ENCODE data around the gene JUND. TPM values are rescaled to one million over a fixed set of nuclear protein-coding genes. Genes with fewer than 3 reads are reported as not detected.

The JUND gene
- total and polyA plus RNA-seq, 4 donors: 12.8 to 103 (median 41.8) TPM

DNA sequence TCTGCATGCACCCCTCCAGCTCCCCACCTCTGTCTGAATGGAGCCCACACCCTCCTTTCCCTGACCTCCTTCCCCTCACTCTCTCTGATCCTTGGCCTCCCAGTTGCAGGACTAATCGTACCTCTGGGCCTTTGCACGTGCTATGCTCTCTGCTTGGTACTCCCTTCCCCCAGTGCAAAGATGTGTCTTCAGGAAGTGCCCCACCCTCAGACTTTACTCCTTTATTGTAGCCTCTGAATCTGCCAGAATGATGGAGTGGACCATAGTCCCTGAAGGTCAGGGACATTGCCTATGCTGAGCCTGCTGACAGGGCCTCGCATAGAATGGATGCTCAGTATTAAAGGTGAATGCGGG, 1.3 kb upstream of the JUND start:
- Histone ChIP-seq H3K4me1 (ENCODE audit: control insufficient read depth in 4 of 4, insufficient read depth in 4 of 4, low read length in 3 of 4) (peaks cover 5 to 28% (median 19%) of the 10 kb centered on the region in 4 donors), H3K36me3 (ENCODE audit: control insufficient read depth in 4 of 4, insufficient read depth in 3 of 4, low read depth in 1 of 4, low read length in 3 of 4) (peaks cover 0 to 4% (median 1%) of the 10 kb centered on the region in 4 donors), H3K27ac (ENCODE audit: low read depth in 1 of 2, low read length in 2 of 2) (peak overlapping the region; percentile 92 to 93), H3K4me3 (ENCODE audit: low read depth in 1 of 3, low read length in 3 of 3) (peak overlapping the region in 1 of 3 donors; percentile 8), H3K27me3 (ENCODE audit: control insufficient read depth in 4 of 4, insufficient read depth in 4 of 4, low read length in 3 of 4) (no peaks in the 10 kb centered on the region), H3K9me3 (ENCODE audit: control insufficient read depth in 4 of 4, low read length in 3 of 4) (no peaks in the 10 kb centered on the region), H3K9ac (ENCODE audit: low read depth in 1 of 2, low read length in 2 of 2) (peak overlapping the region; percentile 39 to 88)
- TF ChIP-seq HNF4A (conservative IDR thresholded peaks at IDR 0.05): peak in 1 of 2 donors; percentile 19
- TF ChIP-seq HNF4G (IDR thresholded peaks at IDR 0.05): no peak
- DNase-seq (ENCODE audit: low spot score): no peak
- 57% methylated on average over 4 of the region's 4 CpGs for WGBS

DNA sequence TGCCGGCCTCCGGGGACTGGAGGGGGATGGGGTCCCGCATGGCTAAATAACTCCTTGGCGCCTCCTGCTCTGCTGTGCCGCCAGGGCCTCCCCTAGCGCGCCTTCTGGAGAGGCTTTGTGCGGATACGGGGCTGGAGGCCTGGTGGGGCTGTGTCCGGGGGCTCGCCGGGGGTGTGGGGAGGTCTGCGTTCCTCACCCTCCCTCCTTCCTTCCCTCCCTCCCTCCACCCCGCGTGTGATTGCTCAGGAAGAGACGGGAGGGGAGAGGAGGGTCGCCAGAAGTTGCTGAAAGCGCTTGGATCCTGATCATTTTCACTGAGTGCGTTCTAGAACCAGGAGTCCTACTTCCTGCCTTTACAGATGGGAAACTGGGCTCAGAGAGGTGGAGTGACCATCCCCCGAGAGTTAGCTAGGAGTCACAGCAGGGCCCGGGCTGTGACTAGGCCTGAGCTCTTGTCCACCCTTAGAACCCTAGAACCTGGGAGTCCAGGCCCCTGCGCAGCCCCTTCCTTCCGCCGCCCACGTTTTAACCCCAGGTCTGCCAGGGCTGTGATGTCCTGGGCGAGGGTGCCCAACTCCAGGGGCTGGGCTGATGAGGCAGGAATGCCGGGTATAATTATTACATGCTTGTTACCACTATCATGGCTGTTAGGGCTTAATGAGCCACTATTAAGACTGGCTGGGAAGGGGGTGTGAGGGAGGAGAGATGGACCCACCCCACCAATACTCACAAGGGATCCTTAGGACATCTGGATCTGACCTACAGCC, 782 bp upstream of the JUND start:
- peak overlapping the region; percentile 7 to 33 (median 8) for H3K4me3 ChIP-seq (ENCODE audit: low read depth in 1 of 3, low read length in 3 of 3)
- TF ChIP-seq HNF4G (IDR thresholded peaks at IDR 0.05) (no peak), SP1 (IDR thresholded peaks at IDR 0.05) (peak; percentile 4), NR2F2 (IDR thresholded peaks at IDR 0.05) (peak; percentile 7), HNF4A (conservative IDR thresholded peaks at IDR 0.05) (no peak), YY1 (IDR thresholded peaks at IDR 0.05) (peak; percentile 50), EGR1 (IDR thresholded peaks at IDR 0.05; ENCODE audit: low read depth in 2 of 2) (peak; percentile 11 to 43), GABPA (IDR thresholded peaks at IDR 0.05 in 1 of 2, conservative IDR thresholded peaks at IDR 0.05 in 1 of 2) (no peak), TAF1 (conservative IDR thresholded peaks at IDR 0.05) (no peak), RAD21 (IDR thresholded peaks at IDR 0.05) (peak; percentile 24 to 52)
- TF ChIP-seq, protein P1, sequence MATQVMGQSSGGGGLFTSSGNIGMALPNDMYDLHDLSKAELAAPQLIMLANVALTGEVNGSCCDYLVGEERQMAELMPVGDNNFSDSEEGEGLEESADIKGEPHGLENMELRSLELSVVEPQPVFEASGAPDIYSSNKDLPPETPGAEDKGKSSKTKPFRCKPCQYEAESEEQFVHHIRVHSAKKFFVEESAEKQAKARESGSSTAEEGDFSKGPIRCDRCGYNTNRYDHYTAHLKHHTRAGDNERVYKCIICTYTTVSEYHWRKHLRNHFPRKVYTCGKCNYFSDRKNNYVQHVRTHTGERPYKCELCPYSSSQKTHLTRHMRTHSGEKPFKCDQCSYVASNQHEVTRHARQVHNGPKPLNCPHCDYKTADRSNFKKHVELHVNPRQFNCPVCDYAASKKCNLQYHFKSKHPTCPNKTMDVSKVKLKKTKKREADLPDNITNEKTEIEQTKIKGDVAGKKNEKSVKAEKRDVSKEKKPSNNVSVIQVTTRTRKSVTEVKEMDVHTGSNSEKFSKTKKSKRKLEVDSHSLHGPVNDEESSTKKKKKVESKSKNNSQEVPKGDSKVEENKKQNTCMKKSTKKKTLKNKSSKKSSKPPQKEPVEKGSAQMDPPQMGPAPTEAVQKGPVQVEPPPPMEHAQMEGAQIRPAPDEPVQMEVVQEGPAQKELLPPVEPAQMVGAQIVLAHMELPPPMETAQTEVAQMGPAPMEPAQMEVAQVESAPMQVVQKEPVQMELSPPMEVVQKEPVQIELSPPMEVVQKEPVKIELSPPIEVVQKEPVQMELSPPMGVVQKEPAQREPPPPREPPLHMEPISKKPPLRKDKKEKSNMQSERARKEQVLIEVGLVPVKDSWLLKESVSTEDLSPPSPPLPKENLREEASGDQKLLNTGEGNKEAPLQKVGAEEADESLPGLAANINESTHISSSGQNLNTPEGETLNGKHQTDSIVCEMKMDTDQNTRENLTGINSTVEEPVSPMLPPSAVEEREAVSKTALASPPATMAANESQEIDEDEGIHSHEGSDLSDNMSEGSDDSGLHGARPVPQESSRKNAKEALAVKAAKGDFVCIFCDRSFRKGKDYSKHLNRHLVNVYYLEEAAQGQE (IDR thresholded peaks at IDR 0.05): peak; percentile 69
- H3K4me1 ChIP-seq (ENCODE audit: control insufficient read depth in 4 of 4, insufficient read depth in 4 of 4, low read length in 3 of 4): peaks cover 5 to 29% (median 21%) of the 10 kb centered on the region in 4 donors
- H3K36me3 ChIP-seq (ENCODE audit: control insufficient read depth in 4 of 4, insufficient read depth in 3 of 4, low read depth in 1 of 4, low read length in 3 of 4): peaks cover 0 to 4% (median 1%) of the 10 kb centered on the region in 4 donors
- peak overlapping the region; percentile 39 to 88 for H3K9ac ChIP-seq (ENCODE audit: low read depth in 1 of 2, low read length in 2 of 2)
- H3K9me3 ChIP-seq (ENCODE audit: control insufficient read depth in 4 of 4, low read length in 3 of 4): no peaks in the 10 kb centered on the region
- DNase-seq (ENCODE audit: low spot score): no peak
- 6% methylated on average over 27 of the region's 27 CpGs for WGBS
- H3K27me3 ChIP-seq (ENCODE audit: control insufficient read depth in 4 of 4, insufficient read depth in 4 of 4, low read length in 3 of 4): no peaks in the 10 kb centered on the region
- peak overlapping the region; percentile 92 to 93 for H3K27ac ChIP-seq (ENCODE audit: low read depth in 1 of 2, low read length in 2 of 2)

DNA sequence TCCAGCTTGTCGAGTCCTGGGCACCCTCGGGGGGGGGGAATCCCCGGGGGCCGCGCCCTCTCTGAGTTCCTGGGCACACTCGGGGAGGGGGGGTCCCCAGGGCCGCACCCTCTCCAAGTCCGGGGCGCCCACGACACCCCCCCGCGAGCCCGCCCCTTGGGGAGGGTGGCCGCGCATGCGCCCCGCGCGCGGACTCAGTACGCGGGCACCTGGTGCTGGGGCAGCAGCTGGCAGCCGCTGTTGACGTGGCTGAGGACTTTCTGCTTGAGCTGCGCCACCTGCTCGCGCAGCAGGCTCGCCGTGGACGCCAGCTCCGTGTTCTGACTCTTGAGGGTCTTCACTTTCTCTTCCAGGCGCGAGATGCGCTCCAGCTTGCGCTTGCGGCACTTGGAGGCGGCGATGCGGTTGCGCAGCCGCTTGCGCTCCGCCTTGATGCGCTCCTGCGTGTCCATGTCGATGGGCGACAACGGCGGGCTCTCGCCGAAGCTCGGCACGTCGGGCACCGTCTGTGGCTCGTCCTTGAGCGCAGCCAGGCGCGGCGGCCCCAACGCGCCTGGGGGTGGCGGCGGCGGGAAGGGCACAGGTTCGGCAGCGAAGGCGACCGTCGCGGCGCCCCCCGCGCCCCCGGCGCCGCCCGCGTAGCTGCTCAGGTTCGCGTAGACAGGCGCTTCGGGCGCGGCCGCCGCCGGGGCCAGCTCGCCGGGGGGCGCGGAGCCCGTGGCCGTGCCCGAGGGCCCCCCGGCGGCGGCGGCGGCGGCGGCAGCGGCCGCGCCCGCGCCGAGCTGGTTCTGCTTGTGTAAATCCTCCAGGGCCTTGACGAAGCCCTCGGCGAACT, 958 bp downstream of the JUND start:
- Histone ChIP-seq H3K36me3 (ENCODE audit: control insufficient read depth in 4 of 4, insufficient read depth in 3 of 4, low read depth in 1 of 4, low read length in 3 of 4) (peaks cover 0 to 4% (median 1%) of the 10 kb centered on the region in 4 donors), H3K4me1 (ENCODE audit: control insufficient read depth in 4 of 4, insufficient read depth in 4 of 4, low read length in 3 of 4) (peaks cover 7 to 38% (median 29%) of the 10 kb centered on the region in 4 donors), H3K9ac (ENCODE audit: low read depth in 1 of 2, low read length in 2 of 2) (peak overlapping the region; percentile 97 to 100), H3K9me3 (ENCODE audit: control insufficient read depth in 4 of 4, low read length in 3 of 4) (no peaks in the 10 kb centered on the region), H3K4me3 (ENCODE audit: low read depth in 1 of 3, low read length in 3 of 3) (peak overlapping the region; percentile 84 to 100 (median 90)), H3K27ac (ENCODE audit: low read depth in 1 of 2, low read length in 2 of 2) (peak overlapping the region; percentile 100), H3K27me3 (ENCODE audit: control insufficient read depth in 4 of 4, insufficient read depth in 4 of 4, low read length in 3 of 4) (no peaks in the 10 kb centered on the region)
- peak; percentile 83 for DNase-seq (ENCODE audit: low spot score)
- WGBS: under 1% methylated on average over 111 of the region's 111 CpGs
- TF ChIP-seq RXRA (IDR thresholded peaks at IDR 0.05): no peak
- no peak for TF ChIP-seq SP1 (IDR thresholded peaks at IDR 0.05)
- no peak for TF ChIP-seq FOXA1 (IDR thresholded peaks at IDR 0.05)
- TF ChIP-seq RAD21 (IDR thresholded peaks at IDR 0.05): no peak
- TF ChIP-seq, protein P1 (IDR thresholded peaks at IDR 0.05): peak; percentile 56
- TF ChIP-seq, protein P2, sequence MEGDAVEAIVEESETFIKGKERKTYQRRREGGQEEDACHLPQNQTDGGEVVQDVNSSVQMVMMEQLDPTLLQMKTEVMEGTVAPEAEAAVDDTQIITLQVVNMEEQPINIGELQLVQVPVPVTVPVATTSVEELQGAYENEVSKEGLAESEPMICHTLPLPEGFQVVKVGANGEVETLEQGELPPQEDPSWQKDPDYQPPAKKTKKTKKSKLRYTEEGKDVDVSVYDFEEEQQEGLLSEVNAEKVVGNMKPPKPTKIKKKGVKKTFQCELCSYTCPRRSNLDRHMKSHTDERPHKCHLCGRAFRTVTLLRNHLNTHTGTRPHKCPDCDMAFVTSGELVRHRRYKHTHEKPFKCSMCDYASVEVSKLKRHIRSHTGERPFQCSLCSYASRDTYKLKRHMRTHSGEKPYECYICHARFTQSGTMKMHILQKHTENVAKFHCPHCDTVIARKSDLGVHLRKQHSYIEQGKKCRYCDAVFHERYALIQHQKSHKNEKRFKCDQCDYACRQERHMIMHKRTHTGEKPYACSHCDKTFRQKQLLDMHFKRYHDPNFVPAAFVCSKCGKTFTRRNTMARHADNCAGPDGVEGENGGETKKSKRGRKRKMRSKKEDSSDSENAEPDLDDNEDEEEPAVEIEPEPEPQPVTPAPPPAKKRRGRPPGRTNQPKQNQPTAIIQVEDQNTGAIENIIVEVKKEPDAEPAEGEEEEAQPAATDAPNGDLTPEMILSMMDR (IDR thresholded peaks at IDR 0.05; ENCODE audit: low read depth, low read length, missing input control): no peak
